Activated CD8-positive, alpha-beta memory T cell treated with anti-CD3 and anti-CD28 coated beads for 48 hours (primary cell): ENCODE results near the gene GALNT13.

Source experiments
- DNase-seq, 3 experiments: peaks; one replicate each; pipeline ENCODE4 v3.0.0-alpha.2; 2020; ENCODE audit warnings: low read depth in 2 of 3, low spot score in 2 of 3

Gene GALNT13

DNA sequence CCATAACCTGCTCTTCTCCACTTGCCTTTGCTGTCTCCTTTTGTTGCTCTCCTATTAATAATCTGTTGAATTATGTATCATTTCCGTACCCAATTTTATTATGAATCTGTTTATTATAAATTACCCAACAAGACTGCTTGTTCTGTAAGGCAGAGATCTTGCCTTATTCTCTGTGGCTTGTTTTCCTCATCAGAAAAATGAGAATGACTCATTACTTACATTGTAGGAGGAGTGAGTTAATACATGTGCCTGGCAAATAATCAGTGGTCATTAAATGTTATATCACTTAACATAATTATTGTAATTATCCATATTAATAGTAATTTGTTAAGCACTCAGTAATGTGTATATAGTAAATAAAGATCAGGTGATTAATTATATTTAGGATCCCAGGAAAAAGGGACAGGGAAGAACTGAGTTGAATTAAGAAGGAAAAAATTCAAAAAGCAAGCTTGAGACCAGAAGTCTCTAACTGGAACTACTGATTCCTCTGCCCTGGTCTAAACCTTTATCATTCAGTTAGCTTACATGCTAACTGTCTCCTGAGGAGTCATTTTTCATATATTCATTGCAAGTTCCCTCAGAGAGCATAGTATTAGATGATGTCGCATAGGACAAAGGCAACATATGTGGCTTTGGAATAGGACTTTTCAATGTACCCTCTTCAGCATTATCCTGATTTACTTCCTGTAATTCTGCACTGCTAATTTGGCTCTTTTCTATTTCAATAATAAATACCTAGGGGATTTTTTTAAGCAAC, 335.7 kb downstream of the GALNT13 start:
- no peak for DNase-seq

DNA sequence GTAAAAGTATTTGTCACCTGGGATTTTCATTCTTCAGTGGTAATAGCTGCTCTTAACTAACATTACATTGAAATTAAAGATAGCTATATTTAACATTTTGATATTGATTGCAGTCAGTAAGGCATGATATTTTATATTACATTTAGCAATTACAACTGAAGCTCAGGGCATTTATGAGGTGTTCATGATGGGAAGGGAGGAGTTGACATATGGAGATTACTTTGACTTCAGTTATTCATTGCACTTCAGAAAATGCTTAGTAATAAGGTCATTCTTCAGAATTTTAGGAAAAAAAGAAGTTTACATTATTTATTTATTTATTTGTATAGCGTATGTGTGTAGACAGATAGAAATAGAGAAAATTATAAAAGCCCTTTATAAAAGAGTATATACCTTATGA, 352.0 kb downstream of the GALNT13 start:
- DNase-seq: no peak

DNA sequence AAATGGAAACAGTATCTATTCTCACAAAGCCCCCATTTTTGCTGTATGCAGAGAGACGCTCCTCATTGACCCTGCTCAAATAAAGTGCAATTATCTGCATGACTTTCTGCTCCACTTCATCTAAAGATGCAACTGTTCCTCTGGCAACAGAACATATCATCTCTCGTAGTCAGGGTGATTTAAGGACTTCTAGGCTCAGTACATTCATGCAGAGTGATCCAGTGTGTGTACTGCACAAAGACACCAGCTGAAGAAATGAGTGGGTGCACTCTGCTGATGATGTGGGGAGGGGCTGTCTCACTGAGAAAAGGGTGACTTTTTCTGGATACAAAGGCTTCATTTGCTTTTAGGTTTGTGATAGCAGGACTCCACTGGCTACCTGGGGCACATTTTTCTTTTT, 355.2 kb downstream of the GALNT13 start:
- no peak for DNase-seq

DNA sequence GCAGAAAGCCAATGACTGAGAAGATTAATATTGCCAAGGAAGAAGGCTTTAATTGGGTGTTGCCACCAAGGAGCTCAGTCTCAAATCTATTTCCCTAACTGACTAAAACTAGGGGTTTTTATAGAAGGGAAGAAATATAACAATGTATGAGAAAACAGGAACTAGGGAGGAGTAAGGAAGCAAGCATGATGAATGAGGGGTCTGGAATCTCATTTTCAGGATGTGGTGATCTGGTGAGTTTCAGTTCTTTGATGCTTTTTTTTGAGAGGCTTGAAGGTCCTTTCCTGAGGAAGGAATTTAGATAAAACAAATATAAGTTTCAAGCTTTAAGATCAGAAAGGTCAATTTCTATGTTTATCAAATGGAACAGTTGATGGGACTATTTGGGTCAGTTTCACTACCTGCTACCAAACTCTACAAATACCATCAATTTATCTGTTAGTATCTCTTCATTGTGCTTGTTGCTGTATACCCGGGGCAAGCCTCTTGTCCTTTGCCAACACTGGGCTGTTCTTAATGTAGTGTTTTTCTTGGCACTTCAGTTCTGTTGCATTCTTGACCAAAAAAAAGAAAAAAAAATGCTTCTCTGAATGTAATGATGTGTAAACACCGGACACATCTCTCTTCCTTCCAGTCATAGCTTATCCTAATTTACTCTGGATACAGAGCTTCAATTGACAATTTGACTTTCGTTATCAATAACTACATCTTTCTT, 357.0 kb downstream of the GALNT13 start:
- DNase-seq: no peak

DNA sequence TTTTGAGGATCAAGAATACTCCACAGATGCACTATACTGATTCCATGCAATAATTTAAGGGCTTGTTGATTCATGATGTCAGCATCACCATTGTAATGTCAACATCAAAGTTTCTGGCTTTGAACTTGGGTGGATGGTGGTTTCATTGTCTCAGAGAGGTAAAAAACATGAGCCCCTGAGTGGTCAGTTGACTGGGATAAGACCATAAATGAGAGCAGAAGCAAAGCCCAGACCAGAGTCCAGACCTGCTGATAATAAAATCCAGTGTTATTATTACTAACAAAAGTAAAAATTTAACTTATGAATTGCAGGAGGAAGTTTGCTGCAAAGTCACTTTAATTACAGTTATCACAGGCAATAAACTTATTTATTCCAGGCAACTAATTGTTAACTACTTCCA, 358.2 kb downstream of the GALNT13 start:
- DNase-seq: no peak

DNA sequence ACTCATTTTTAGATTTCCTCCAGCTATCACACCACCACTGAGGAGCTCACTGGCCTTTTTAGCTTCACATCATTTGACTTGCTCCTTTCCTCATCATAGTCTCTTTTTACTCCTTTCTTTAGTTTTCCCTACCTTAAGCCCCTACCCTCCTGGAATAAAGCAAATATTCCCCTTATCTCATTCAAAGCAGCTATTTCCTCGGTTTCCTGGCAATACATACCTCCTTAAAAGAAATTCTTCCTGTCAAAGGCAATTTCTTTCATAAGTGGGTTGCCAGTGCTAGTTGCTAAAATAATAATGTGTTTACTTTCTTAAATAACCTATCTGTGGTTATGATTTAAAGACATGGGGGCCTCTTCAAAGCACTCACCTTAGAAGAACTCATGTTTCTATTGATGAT, 359.3 kb downstream of the GALNT13 start:
- no peak for DNase-seq

DNA sequence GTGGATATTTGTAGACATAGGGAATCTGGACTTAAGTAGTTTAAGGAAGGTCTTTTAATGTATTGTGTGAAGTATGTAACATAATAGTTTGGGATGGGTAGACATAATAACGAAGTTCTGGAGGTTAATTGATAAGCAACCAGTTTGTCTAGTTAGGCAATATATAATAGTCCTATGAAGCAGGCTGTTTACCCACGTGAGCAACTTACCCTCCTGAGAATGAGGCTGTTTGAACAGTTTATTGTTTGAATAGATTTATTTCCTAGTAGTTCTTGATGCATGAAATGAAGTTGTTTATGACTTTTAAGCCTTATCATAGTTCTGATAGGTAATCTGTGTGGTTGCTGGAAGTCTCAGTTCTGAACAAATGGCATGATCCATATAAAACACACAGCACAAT, 361.5 kb downstream of the GALNT13 start:
- no peak for DNase-seq

DNA sequence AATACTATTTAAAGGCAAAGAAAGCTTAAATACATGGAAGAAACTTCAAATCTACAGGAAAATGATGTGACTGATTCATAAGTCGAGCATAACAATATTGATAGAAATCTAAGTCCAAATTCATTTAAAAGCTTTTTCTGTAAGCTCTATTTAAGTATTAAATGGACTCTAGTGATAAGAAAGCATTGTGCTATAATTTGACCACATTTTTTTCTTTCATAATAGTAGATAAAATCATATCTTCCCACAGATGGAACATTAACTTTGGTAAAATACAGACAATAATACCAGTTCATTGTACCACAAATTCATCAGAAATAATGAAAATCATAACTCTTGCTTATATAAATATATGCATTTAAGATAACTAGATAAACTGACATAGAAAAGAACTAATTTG, 366.5 kb downstream of the GALNT13 start:
- no peak for DNase-seq

DNA sequence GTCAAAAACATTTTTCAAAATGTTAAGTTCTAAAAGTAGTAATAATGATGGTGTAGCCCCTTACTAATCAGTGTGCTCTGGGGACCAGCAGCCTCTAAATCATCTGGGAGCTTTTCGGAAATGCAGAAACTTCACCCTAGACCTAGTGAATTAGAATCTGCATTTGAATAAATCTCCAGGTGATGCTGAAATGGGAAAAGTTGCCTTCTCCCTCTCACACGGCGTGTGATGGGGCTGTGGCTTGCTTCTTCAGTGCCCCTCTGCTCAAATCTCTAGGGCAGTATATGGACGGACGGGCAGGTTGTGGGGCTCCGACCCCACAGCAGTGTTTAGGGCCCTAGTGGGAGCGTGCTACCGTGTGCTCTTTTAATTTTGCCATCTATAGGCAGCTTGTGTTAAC, 368.6 kb downstream of the GALNT13 start:
- DNase-seq: no peak

DNA sequence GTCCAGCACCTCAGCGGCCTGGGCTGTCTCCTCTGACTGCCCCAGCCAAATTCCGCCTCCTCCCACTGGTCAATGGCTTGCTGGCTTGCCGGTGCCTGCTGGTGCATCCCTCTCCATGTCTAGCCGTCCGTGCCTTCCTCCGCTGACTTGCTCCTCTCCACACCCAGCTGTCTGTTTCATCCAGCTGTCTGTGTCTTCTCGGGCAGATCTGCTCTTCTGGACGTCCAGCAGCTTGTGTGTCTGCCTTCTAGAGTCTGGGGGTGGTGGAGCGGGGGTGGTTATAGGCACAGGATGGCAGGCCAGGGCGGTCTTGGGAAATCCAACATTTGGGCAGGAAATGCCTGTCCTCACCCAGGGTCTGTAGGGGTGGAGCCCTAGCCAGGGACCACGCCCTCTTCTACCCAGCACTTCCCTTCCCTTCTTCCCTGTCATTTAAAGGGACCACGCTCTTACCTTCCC, 369.2 kb downstream of the GALNT13 start:
- no peak for DNase-seq

DNA sequence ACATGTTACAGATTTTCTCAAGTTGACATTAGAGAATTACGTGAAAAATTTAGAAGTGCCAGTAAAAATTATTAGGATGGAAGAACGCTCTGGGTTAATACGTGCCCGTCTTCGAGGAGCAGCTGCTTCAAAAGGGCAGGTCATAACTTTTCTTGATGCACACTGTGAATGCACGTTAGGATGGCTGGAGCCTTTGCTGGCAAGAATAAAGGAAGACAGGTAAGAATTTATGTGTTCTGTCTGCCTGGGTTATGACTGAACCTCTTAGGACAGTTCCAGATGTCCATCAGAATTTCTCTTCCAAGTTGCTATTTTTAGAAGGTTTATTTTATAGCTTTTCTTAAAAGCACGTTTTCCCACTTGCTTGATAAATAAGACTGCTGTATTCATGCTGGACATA, 371.0 kb downstream of the GALNT13 start:
- no peak for DNase-seq

DNA sequence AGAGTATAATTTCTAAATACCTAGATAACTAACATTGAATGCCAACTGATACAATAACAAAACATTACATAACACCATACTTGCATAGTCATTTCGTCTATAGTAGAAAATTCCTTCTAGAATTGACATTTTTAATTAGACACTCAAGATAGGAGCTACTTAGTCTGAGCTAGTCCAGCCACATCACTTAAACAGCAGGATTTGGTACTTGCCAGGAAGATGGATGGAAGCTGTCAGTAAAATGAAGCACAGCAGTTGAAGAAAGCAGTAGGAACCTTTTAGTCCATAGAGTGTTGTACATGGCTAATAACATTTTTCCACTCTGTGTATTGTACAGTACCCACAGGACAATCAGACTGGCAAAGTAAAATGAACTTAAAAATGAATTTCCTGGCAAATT, 372.0 kb downstream of the GALNT13 start:
- no peak for DNase-seq

DNA sequence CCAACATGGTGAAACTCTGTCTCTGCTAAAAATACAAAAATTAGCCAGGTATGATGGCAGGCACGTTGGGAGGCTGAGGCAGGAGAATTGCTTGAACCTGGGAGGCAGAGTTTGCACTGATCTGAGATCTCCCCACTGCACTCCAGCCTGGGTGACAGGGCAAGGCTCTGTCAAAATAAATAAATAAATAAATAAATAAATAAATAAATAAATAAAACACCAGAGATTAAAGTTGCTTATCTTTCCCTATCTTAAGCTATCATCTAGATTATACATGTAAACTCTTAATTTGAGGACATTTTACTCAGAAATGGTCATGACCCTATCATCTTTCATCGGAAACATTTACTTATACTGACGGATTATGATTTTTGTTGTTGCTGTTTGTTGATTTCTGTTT, 373.2 kb downstream of the GALNT13 start:
- DNase-seq: no peak

DNA sequence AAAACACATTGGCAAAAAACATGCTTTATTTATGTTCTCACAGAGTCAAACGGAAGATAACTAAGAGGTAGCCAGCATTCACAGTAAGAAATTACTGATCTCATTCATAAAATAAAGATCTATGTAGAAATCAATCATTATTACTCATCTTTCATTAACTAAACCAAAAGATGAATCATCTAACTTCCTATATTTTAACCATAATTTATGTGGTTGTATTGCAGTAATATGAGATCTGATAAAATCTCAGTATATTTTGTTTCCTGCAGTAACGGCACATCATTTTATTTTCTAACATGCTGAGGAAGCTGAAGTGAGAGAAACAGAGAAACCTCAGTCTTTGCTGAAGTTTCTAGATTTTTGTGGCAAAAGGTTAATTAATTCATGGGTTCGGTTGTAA, 375.8 kb downstream of the GALNT13 start:
- no peak for DNase-seq

DNA sequence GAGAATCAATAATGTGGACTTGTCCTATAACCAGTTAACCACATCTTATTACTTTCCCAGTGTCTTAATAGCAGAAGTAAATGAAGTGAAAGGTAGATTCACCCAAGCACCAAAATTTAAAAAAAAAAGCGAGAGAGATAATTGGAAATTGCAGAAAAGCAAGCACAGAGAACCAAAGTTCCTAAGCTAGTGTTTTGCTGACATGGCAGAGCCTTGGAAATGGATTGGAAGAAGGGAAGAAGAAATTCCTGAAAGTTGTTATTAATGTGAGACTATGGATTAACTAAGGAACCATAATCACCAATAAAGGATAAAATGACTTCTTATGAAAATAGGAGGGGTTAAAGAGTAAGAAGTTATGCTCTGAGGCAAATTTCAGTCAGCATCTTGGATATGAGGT, 384.4 kb downstream of the GALNT13 start:
- no peak for DNase-seq

DNA sequence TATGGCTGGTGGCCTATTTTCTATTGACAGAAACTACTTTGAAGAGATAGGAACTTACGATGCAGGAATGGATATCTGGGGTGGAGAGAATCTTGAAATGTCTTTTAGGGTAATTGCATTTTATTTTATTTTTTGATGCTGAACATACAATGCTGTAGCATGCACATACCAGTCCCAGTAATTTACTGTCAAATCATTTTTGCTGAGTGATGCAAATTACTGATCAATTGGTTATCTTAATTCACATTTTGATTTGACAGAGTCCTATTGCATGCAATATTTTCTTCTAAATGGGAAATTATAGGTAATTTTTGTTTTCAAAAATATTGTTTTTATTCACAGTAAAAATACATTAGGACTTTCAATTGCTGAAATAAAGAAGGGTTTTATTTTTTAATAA, 387.3 kb downstream of the GALNT13 start:
- DNase-seq: no peak

DNA sequence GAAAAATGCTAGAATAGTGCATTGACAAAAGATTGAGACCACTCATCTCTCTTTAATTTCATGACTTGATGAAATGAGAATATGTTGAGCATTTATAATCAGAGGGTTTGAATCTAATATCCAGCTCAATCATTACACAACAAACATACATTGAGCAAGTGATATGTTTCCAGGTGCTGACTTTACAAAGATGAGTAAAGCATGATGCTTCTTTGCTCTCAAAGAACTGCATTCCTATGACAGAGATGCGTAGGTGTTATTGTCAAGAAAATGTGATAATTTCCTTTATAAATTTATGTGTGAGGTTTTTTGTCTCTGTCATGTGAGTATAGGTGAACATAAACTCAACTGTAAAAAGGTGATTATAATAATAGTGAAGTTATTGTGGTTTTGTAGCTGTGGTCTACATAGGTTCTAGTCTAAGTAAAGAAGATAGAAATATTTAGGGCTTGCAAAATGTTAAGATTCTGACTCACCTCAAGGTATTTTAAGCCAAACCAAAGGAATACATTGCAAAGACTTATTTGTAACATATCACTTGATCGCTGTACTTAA, 389.8 kb downstream of the GALNT13 start:
- no peak for DNase-seq

DNA sequence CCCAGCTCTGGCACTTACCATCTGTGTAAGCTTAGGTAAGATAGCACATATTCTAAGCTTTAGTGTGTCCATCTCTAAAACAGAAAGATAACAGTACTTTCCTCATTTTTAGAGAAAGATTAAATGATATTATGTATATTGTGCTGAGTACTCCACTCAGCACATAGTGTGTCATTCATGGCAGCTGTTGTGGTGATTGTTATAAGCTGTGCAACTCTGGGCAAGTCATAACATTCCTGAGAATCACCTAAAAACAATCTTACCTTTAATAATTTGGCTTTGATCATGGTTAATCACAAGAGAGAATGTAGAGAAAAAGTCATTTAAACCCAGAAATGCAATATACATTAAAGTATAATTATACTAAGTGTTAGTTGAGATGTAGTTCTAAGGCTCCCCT, 391.5 kb downstream of the GALNT13 start:
- no peak for DNase-seq

DNA sequence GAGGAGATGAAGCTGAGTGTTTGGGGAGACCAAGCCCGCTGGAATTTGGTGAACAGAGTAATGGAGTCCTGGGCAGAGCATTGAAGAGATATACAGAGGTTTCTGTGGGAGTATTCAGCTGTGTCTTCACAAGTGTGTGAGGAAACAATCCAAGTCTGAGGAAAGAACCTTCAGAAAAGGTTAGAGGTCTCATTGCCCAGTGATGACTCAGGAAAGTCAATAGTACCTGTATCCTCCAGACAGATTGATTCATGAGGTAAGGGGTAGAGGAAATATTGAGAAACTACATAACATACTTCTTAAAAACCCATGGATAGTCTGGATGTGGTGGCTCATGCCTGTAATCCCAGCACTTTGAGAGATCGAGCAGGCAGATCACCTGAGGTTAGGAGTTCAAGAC, 392.3 kb downstream of the GALNT13 start:
- DNase-seq: no peak

DNA sequence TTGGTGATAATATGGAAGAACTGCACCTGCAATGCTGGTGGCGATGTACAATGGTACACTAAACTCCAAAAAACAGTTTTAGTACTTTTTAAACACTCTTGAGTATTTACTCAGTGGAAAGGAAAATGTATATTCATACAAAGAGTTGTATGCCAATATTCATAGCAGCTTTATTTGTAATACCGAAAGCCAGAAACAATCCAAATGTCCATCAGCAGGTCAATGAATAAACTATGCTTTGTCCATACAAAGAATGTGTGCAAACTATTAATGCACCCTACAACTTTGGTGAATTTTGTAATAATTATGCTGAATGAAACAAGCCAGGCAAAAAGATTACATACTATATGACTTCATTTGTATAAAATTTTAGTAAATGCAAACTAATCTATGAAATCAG, 396.3 kb downstream of the GALNT13 start:
- DNase-seq: no peak

DNA sequence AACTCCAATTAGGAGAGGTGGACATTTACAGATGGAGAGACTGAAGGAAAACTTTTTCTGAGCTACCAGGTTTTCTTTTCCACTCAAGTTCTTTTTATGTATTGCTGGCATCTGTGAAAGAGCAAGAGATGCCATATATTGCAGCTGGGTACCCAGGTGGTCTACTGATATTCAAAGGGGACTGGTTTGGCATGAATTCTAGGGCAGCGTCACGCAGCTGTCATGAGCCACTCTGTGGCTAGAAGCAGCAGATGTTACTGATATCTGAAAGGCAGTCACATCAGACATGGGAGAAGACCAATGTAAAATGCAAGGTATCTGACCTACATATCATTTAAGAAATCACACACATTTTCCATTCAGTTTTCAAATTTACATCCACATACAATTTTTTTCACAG, 408.8 kb downstream of the GALNT13 start:
- no peak for DNase-seq

DNA sequence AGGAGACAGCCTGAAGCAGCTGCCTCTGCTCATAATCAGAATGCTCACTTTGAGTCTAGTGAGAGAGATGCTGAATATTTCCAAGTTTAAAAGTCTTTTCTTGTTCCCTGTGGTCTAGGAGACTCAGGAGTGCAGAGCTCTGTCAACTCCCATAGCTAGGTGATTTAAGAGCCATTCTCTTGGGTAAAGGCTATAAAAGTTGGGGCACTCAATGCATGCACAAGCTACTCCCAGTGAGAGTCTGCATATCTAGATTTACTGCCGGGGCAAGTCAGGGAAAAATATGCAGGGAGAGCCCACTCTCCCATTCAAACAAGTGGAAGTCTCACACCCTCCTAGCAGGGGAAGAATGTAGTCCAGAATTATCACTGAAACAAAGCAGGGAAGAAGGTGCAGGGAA, 418.1 kb downstream of the GALNT13 start:
- no peak for DNase-seq

DNA sequence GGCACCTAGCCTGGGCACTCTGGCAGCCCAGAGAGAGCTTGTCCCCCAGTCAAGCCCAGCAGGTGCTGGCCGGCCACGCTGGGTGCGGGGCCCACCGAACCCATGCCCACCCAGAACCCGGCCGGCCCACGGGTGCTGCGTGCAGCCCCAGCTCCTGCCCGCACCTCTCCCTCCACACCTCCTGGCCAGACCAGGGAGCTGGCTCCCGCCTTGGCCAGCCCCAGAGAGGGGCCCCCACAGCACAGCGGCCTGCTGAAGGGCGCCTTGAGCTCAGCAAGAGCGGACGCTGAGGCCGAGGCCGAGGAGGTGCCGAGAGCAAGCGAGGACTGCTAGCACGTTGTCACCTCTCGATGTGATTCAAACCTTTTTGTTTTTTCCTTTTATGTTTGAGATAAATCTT, 419.8 kb downstream of the GALNT13 start:
- DNase-seq: no peak
